GM12873 (cell line): ENCODE results near the gene GRIN2A.

Experiments used
- CTCF ChIP-seq: IDR thresholded peaks from 2 replicates; pipeline ENCODE4 v1.5.1; 2012; ENCODE audit warnings: low read depth, mild to moderate bottlenecking, moderate library complexity, low read length, control low read depth; ENCODE audit not compliant: insufficient read depth; ENCODE audit errors: missing control alignments

The GRIN2A gene

DNA sequence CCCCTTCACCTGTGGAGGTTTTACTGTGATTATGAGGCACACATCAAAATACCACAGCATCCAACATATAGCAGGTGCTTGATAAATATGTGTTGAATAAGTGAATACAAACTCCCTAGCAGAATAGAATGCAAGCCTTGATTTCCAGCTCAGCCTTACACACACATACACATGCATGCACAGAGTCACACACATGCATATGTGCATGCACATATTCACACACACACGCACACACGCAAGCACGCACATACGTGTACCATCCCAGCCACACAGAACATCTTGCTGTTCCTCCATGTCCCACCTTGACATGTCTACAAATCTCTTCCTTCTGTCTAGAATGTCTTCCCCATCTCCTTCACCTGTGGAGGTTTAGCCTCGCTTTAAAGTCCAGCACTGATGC lies 160.1 kb downstream of the GRIN2A start:
- TF ChIP-seq CTCF: no peak

GRCh38 chr16:10020866-10021265 lies 161.4 kb downstream of the GRIN2A start:
- no peak for TF ChIP-seq CTCF

DNA sequence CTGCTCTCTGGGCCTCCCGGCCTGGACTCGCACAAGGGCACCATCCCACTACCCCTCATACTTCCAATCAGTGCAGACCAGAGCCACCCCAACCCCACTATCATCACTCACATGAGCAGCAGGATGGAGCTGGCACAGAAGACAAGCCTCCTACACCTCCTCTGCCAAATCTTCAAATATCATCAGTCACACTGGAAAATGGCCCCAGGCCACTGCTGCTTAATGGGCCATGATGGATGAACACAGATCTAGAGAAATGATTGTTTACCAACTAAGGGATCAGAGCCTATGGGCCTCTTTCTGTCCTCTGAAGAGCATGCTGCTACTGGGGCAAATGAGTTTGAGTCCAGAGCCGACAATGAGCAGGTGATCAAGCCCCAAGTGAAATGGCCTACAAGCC lies 165.5 kb downstream of the GRIN2A start:
- no peak for TF ChIP-seq CTCF

DNA sequence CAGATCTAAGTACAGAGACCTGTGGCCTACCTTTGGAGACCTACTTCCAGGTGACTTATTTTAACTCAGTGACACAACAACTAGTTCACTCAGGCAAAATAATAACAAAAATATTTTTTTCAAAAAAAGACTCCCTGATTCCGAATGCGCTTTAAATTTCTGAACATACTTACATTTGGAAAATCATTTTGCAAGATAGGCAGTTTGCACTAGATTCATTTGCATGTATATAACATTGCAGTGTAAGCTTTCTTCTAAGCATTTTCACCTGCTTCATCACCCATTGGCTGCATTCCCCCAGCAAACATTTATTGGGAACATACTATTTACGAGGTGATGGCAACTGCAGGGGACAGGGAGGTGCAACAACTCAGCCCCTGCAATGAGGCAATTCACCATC lies 166.8 kb downstream of the GRIN2A start:
- no peak for TF ChIP-seq CTCF

DNA sequence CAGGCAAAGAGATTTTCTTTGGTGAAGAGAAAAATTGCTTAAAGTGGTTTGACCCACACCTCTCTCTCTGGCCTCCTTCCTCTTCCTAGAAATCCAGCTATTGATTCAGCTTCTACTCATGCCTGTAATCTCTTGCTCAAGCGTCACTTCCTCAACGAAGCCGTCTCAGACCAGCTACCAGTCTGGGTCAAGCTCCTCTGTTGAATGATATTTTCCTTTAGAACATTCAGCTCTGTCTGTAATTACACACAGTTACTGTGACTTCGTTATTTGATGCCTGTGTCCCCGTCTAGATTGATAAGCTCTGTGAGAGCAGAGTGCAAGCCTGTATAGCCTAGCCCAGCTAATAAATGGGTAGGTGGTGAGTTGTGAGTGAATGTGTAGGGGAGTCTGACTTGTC lies 168.5 kb downstream of the GRIN2A start:
- no peak for TF ChIP-seq CTCF

DNA sequence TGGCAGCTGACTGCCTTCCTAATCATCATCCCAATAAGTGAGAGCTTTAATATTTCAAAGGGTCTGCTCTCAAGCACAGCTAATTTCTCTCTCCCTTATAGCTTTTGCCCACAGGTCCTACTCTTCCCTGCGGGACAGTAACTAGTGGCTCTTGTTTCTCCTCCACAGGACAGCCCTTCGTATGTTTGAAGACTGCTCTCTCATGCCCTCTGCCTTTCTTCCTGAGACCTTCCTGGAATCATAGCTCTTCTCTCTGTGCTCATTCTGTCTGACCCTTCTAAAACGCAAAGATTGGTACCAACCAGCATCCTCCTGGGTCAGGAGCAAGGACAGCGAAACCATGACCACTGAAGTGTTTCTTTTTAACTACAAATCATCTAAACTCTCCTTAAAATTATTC lies 168.9 kb downstream of the GRIN2A start:
- no peak for TF ChIP-seq CTCF

GRCh38 chr16:10009684-10010083 lies 172.5 kb downstream of the GRIN2A start:
- TF ChIP-seq CTCF: no peak

DNA sequence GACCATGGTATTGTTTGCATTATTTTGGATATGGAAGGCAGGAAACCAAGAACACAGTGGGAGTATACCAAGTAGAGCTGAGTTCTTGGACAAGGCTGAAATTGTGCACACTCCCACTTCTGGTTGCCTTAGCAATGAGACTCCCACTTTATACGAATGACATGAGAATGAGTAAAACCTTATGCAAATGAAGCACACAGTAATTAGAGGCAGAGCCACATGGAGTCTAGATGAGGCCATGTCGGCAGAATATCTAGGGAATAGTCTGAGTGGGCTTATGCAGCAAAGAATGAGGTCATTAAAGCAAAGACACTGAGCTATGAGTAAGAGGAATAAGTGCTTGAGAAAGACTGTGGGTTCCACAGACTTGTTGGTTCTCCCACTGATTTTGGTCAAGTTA lies 178.7 kb downstream of the GRIN2A start:
- TF ChIP-seq CTCF: no peak
